ENCODE data around the gene BAX. TPM values are rescaled to one million over a fixed set of nuclear protein-coding genes. Genes with fewer than 3 reads are reported as not detected.
A peak's percentile ranks its signal among the peaks of the same experiment; 100 is the strongest.

BAX gene
- total and polyA plus RNA-seq, 2 of the 13 experiments (the other 11 are each of a cell fraction or from before 2014, with no cell fraction given): 139 to 176 TPM

DNA sequence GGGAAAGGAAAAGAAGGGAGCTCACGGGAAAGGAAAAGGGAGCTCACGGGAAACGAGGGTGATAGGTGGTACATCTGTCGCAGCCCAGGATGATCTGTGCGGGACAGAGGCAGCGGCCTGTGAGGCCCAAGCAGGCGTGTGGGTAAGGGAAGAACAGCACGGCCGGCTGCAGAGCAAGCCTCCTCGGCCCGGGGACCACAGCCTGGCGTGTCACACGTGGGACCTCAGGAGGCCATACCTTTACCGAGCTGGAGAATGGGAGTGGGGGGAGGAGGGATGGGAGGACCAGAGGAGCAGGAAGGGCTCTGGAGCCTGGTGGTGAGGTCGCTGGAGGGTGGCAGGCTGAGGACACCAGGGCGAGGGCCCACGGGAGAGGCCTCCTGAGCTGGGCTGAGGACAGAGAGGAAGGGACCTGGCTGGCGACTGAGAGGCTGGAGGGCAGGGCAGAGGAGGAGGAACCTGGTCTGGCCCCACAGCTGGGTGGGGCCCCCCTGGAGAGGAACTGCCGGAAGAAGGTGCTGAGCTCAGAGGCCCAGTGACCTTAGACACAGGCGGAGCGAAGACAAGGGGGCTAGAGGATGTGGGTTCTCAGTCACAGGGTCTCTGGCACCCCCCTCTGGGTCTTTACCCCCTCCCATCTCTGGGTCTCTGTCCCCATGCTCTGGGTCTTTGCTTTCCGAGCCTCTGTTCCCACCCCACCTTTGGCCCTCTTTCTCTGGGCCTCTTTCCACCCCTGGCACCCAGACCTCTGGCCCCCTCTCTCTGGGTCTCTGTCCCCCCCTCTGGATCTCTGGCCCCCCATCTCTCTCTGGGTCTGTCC lies 7.6 kb downstream of the BAX start (continued):
- TF ChIP-seq, protein P1, sequence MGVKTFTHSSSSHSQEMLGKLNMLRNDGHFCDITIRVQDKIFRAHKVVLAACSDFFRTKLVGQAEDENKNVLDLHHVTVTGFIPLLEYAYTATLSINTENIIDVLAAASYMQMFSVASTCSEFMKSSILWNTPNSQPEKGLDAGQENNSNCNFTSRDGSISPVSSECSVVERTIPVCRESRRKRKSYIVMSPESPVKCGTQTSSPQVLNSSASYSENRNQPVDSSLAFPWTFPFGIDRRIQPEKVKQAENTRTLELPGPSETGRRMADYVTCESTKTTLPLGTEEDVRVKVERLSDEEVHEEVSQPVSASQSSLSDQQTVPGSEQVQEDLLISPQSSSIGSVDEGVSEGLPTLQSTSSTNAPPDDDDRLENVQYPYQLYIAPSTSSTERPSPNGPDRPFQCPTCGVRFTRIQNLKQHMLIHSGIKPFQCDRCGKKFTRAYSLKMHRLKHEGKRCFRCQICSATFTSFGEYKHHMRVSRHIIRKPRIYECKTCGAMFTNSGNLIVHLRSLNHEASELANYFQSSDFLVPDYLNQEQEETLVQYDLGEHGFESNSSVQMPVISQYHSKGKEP (CRISPR knock-in tag; IDR thresholded peaks at IDR 0.05): 0 out of 2 replicates have a peak, but pooled peaks have one; percentile 58
- TF ChIP-seq KLF13 (CRISPR knock-in tag; IDR thresholded peaks at IDR 0.05): no peak; the same call in 1 of the 2 replicates
- TF ChIP-seq, protein P2, sequence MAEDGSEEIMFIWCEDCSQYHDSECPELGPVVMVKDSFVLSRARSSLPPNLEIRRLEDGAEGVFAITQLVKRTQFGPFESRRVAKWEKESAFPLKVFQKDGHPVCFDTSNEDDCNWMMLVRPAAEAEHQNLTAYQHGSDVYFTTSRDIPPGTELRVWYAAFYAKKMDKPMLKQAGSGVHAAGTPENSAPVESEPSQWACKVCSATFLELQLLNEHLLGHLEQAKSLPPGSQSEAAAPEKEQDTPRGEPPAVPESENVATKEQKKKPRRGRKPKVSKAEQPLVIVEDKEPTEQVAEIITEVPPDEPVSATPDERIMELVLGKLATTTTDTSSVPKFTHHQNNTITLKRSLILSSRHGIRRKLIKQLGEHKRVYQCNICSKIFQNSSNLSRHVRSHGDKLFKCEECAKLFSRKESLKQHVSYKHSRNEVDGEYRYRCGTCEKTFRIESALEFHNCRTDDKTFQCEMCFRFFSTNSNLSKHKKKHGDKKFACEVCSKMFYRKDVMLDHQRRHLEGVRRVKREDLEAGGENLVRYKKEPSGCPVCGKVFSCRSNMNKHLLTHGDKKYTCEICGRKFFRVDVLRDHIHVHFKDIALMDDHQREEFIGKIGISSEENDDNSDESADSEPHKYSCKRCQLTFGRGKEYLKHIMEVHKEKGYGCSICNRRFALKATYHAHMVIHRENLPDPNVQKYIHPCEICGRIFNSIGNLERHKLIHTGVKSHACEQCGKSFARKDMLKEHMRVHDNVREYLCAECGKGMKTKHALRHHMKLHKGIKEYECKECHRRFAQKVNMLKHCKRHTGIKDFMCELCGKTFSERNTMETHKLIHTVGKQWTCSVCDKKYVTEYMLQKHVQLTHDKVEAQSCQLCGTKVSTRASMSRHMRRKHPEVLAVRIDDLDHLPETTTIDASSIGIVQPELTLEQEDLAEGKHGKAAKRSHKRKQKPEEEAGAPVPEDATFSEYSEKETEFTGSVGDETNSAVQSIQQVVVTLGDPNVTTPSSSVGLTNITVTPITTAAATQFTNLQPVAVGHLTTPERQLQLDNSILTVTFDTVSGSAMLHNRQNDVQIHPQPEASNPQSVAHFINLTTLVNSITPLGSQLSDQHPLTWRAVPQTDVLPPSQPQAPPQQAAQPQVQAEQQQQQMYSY (CRISPR knock-in tag; IDR thresholded peaks at IDR 0.05): peak; percentile 24; the same call in 1 of the 2 replicates
- no peak for TF ChIP-seq ZFP82 (CRISPR knock-in tag; IDR thresholded peaks at IDR 0.05; ENCODE audit: borderline replicate concordance)
- peak; percentile 53; the same call in 1 of the 2 replicates for TF ChIP-seq FOXK1 (CRISPR knock-in tag; IDR thresholded peaks at IDR 0.05; ENCODE audit: borderline replicate concordance, low read depth)
- TF ChIP-seq MYC (CRISPR knock-in tag; IDR thresholded peaks at IDR 0.05; ENCODE audit: borderline replicate concordance): peak; percentile 77; the same call in 1 of the 2 replicates
- peak; percentile 97 for TF ChIP-seq RBM22 (optimal IDR thresholded peaks at IDR 0.05; ENCODE audit: low read length)
- TF ChIP-seq PHF21A (CRISPR knock-in tag; IDR thresholded peaks at IDR 0.05): peak; percentile 30; the same call in 1 of the 2 replicates
- peak; percentile 98 for TF ChIP-seq AKAP8 (CRISPR knock-in tag; IDR thresholded peaks at IDR 0.05)
- peak; percentile 98 for TF ChIP-seq POLR2G (IDR thresholded peaks at IDR 0.05; ENCODE audit: low read depth, low read length)
- TF ChIP-seq, protein P3, sequence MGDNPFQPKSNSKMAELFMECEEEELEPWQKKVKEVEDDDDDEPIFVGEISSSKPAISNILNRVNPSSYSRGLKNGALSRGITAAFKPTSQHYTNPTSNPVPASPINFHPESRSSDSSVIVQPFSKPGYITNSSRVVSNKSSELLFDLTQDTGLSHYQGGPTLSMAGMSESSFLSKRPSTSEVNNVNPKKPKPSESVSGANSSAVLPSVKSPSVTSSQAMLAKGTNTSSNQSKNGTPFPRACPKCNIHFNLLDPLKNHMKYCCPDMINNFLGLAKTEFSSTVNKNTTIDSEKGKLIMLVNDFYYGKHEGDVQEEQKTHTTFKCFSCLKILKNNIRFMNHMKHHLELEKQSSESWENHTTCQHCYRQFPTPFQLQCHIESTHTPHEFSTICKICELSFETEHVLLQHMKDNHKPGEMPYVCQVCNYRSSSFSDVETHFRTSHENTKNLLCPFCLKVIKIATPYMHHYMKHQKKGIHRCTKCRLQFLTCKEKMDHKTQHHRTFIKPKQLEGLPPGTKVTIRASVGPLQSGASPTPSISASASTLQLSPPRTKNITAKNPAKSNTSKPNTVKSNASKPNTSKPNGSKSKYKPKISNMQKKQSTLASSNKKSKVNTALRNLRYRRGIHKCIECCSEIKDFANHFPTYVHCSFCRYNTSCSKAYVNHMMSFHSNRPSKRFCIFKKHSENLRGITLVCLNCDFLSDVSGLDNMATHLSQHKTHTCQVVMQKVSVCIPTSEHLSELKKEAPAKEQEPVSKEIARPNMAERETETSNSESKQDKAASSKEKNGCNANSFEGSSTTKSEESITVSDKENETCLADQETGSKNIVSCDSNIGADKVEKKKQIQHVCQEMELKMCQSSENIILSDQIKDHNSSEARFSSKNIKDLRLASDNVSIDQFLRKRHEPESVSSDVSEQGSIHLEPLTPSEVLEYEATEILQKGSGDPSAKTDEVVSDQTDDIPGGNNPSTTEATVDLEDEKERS (CRISPR knock-in tag; IDR thresholded peaks at IDR 0.05): peak; percentile 93; the same call in 1 of the 2 replicates
- TF ChIP-seq, protein P4, sequence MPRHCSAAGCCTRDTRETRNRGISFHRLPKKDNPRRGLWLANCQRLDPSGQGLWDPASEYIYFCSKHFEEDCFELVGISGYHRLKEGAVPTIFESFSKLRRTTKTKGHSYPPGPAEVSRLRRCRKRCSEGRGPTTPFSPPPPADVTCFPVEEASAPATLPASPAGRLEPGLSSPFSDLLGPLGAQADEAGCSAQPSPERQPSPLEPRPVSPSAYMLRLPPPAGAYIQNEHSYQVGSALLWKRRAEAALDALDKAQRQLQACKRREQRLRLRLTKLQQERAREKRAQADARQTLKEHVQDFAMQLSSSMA (CRISPR knock-in tag; IDR thresholded peaks at IDR 0.05): peak; percentile 67; the same call in 1 of the 2 replicates
- TF ChIP-seq ZSCAN22 (CRISPR knock-in tag; IDR thresholded peaks at IDR 0.05): no peak
- no peak for TF ChIP-seq MTF2 (CRISPR knock-in tag; IDR thresholded peaks at IDR 0.05; ENCODE audit: borderline replicate concordance)
- TF ChIP-seq, protein P5, sequence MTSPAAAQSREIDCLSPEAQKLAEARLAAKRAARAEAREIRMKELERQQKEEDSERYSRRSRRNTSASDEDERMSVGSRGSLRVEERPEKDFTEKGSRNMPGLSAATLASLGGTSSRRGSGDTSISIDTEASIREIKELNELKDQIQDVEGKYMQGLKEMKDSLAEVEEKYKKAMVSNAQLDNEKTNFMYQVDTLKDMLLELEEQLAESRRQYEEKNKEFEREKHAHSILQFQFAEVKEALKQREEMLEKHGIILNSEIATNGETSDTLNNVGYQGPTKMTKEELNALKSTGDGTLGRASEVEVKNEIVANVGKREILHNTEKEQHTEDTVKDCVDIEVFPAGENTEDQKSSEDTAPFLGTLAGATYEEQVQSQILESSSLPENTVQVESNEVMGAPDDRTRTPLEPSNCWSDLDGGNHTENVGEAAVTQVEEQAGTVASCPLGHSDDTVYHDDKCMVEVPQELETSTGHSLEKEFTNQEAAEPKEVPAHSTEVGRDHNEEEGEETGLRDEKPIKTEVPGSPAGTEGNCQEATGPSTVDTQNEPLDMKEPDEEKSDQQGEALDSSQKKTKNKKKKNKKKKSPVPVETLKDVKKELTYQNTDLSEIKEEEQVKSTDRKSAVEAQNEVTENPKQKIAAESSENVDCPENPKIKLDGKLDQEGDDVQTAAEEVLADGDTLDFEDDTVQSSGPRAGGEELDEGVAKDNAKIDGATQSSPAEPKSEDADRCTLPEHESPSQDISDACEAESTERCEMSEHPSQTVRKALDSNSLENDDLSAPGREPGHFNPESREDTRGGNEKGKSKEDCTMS (CRISPR knock-in tag; conservative IDR thresholded peaks at IDR 0.05): no peak
